HG03135 (cell line): Measurements from ENCODE around the gene MROH7.

Experiments
- ATAC-seq: cut with Tn5 transposase; IDR thresholded peaks from one replicate; pipeline ENCODE4 v1.9.1; 2021; ENCODE audit warnings: mild to moderate bottlenecking, moderate library complexity; ENCODE audit not compliant: unreplicated experiment

Gene MROH7

DNA sequence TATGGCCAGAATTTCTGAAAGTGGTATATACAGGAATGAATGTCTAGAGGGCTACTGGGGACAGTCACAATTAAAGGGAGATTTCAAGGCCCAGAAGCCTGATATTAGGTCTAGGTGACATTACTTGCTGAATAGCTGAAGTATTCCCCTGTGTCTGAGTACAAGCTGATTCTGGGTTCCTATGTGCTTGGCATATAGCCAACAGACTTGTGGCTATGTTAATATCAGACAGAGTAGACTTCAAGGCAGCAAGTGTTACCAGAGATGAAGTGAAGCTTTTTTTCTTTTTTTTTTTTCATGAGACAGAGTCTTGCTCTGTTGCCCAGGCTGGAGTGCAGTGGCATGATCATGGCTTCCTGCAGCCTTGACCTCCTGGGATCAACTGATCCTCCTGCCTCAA lies 82.4 kb downstream of the MROH7 start:
- no peak for ATAC-seq

- no peak for ATAC-seq
These were observed 83.2 kb downstream of the MROH7 start for GRCh38 chr1:54724771-54725170.

DNA sequence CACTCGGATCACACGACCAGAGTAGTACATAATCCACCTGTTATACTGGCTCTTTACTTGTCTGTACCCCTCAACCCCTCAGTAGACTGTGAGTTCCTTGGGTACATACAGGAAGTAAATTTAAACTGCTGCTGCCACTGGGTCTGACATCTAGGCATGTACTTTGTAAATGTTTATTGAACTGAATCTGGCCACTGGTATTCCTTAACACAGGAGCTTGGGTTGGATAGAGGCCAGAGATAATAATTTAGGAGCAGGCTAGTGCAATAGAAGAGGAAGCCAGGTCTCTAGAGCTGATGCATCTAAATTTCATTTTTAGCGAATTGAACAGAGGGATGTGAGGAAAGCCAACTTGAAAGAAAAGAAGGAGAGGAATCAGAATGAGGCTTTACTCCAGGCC lies 86.4 kb downstream of the MROH7 start:
- ATAC-seq = no peak

- ATAC-seq = no peak
These were observed 95.1 kb downstream of the MROH7 start for GRCh38 chr1:54736685-54737084.

GRCh38 chr1:54738244-54738643 lies 96.7 kb downstream of the MROH7 start:
- ATAC-seq = no peak

- ATAC-seq = no peak
These were observed 99.9 kb downstream of the MROH7 start for GRCh38 chr1:54741531-54741930.

DNA sequence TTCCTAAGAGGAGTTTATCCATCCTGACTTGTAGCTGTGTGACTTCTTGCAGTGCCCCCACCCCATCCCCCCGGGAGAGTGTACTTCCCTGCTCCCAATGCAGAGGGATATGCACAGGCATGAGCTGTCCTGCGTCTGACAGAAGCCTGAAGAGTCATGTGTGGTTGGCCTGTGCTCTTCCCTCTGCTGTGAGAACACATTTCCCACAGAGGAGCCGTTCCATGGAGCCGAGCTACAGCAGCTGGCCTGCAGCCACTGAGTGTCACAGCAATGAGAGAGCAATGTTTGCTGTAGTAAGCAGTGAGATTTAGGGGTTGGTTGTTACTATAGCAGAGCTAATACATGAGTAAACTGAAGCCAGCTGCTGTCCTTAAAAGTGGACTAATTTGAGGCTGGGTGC lies 100.7 kb downstream of the MROH7 start:
- no peak for ATAC-seq

- ATAC-seq = no peak
These were observed 102.0 kb downstream of the MROH7 start for GRCh38 chr1:54743416-54744226.

DNA sequence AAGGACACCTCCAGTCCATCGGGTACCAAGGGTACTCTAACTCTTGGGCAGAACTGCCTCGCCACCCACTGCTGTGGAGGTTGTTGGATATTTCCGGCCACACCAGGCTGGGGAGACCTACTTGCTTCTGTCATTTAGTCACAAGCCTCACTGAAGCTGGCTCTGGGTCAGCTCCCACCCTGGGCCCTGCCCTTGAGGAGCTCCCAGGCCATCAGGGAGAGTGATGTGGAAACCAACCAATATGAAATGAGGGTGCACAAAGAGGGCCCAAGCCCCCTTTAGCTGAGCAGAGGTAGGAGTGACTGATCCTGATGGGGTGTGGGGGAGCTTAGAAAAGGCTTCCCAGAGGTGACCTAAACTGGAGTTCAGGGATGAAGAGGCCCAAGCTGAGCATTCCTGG lies 103.1 kb downstream of the MROH7 start:
- ATAC-seq = no peak

GRCh38 chr1:54745274-54745673 lies 103.7 kb downstream of the MROH7 start:
- no peak for ATAC-seq

- ATAC-seq = no peak
These were observed 104.3 kb downstream of the MROH7 start for GRCh38 chr1:54745864-54746263.

DNA sequence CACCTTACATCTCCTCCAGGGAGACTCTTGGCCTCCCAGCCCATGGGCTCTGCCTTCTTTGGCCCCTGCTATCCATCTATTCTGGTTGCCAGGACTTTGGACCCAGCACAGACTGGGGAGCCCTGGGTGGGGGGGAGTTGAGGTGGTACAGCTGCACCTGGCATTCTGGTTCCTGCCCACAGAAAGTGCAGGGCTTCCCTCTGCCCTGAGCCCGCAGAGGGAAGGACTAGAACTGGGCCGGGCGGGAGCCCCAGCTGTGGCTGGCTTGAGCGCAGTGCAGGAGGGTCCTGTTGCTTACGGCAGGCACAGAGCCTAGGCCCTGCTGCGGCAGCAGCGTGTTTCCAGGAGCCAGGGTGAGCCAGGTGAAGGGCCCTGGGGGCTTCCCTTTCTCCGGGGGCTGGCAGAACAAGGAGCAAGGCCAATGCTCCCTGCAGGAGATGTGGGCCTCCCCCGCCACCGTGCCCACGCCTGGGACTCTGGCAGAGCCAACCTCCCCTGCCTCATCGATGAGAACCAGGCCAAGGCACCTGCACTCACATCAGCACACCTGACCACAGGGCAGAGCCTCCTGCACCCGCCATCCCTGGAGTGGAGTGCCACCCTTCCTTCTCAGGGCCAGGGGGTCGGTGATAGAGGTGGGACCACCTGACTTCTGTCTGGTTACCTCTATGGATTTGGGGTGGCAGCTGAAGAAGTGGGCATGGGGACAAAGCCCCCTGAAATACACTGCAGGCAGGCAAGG lies 106.7 kb downstream of the MROH7 start:
- no peak for ATAC-seq

DNA sequence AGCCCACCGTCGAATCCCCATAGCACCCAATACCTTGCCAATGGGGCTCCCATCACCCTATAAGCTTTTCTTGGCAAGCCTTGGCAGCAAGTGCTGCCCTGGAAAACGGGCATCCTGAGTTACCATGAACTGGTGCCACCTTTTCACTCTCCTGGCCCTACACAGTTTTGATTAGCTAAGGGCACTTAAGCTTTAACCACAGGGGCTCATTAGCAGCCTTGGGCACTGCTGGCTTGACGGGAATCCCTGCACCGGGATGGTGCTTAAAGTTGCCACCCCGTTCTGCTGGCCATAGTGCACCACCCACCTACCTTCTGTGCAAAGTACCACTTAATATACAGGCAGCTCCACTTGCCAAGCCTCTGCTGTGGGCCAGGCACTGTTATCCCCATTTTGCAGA lies 109.0 kb downstream of the MROH7 start:
- no peak for ATAC-seq

- no peak for ATAC-seq
These were observed 109.8 kb downstream of the MROH7 start for GRCh38 chr1:54751426-54751825.

- ATAC-seq = no peak
These were observed 112.5 kb downstream of the MROH7 start for GRCh38 chr1:54754045-54754444.

DNA sequence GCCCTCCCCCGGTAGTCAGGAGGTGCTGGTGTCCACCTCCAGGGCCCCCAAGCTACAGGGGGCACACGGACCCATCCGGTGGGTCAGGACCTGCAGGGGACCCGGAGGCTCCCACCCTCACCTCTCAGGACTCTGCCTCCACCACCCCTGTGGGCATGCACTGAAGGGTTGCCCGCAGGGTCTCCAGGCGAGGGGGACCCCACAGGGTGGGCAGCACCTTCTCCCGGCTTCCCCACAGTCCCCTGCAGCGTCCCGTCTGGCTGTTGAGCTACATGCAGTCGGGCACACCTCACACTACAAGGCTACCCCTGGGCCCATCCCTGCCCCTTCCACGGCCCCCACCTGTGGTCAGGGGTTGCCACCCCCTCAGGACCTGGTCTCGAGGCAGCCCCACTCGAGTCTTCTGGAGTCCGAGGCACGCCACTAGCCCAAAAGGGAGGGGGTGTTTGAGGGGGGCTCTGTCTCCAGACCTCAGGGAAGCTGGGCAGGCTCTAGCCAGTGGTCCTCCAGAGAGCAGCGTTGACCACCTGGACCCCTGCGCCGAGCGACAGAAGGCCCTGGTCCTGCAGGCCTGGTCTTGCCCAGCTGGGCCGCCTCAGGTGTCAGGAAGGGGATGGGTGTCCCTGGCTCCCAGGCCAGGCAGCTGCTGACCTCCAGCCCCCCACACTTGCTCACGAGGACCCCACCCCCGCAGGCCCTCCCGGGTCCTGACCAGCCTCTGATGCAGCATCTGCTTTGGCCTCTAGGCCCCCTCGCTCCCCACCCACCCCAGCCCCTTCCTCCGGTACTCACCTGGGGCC lies 113.1 kb downstream of the MROH7 start:
- ATAC-seq = no peak

GRCh38 chr1:54757833-54758232 lies 116.2 kb downstream of the MROH7 start:
- no peak for ATAC-seq

- no peak for ATAC-seq
These were observed 117.2 kb downstream of the MROH7 start for GRCh38 chr1:54758678-54759348.
